SHP77 (cell line): ENCODE results near the gene USP24.
"Not testable (repeated sequence)": the region's sequence is repeated elsewhere in the genome, so short reads cannot be mapped to it uniquely, and the experiment has no call there.

Source experiments
- DNase-seq, 2 experiments: peaks; one replicate each; lab custom pipeline; 2025; lab: John Stamatoyannopoulos, UW

Gene USP24

GRCh38 chr1:55232448-55233144 is 17.4 kb upstream of the USP24 start:
- DNase-seq, result no peak

- DNase-seq, result no peak
These were observed 16.6 kb upstream of the USP24 start for GRCh38 chr1:55231745-55232144.

- no peak for DNase-seq
These were observed 15.5 kb upstream of the USP24 start for GRCh38 chr1:55230659-55231058.

- not testable (repeated sequence) for DNase-seq
These were observed 14.6 kb upstream of the USP24 start for GRCh38 chr1:55229726-55230125.

GRCh38 chr1:55225228-55225627 is 10.1 kb upstream of the USP24 start:
- no peak for DNase-seq

- no peak for DNase-seq
These were observed 9.6 kb upstream of the USP24 start for GRCh38 chr1:55224729-55225128.

- DNase-seq, result no peak
These were observed 7.0 kb upstream of the USP24 start for GRCh38 chr1:55222152-55222551.

- DNase-seq, result no peak
These were observed 2.2 kb upstream of the USP24 start for GRCh38 chr1:55217226-55217986.

- no peak for DNase-seq
These were observed 932 bp upstream of the USP24 start for GRCh38 chr1:55216096-55216495.

GRCh38 chr1:55214934-55215193 is 300 bp downstream of the USP24 start:
- no peak for DNase-seq

- peak; percentile 40 to 46 for DNase-seq
These were observed 791 bp downstream of the USP24 start for GRCh38 chr1:55214212-55214933.

GRCh38 chr1:55213885-55214211 is 1.3 kb downstream of the USP24 start:
- DNase-seq, result no peak

- no peak for DNase-seq
These were observed 1.8 kb downstream of the USP24 start for GRCh38 chr1:55213151-55213884.

GRCh38 chr1:55212349-55213150 is 2.6 kb downstream of the USP24 start:
- no peak for DNase-seq

- no peak for DNase-seq
These were observed 3.3 kb downstream of the USP24 start for GRCh38 chr1:55211863-55212262.

- DNase-seq, result no peak
These were observed 4.0 kb downstream of the USP24 start for GRCh38 chr1:55210990-55211801.

GRCh38 chr1:55209247-55209646 is 5.9 kb downstream of the USP24 start:
- no peak for DNase-seq

GRCh38 chr1:55206210-55206609 is 9.0 kb downstream of the USP24 start:
- no peak for DNase-seq

- no peak for DNase-seq
These were observed 10.2 kb downstream of the USP24 start for GRCh38 chr1:55204997-55205396.

GRCh38 chr1:55203064-55203463 is 12.1 kb downstream of the USP24 start:
- no peak for DNase-seq

- DNase-seq, result no peak
These were observed 14.5 kb downstream of the USP24 start for GRCh38 chr1:55200667-55201066.
